Measurements from ENCODE around the gene SPTBN1.

The SPTBN1 gene

DNA sequence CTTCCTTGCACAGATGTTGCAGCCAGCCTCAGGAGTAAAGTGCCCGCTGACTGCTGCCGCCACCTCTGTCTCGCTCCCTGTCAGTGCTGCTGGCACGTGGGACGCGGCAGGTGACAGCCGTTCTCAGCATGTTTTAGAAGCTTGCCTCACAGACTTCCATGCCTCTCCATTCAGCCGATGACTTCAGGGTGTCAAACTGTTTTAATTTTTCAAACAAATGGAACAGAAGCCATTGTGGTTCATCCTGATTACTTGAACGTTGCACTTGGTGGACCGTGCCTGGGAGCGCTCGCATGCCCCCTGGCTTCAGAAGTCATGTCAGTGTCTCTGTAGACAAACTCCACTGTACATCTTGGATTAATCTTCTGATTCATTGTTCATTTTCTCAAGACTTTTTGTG is 204.6 kb downstream of the SPTBN1 start:
- no peak for DNase-seq

DNA sequence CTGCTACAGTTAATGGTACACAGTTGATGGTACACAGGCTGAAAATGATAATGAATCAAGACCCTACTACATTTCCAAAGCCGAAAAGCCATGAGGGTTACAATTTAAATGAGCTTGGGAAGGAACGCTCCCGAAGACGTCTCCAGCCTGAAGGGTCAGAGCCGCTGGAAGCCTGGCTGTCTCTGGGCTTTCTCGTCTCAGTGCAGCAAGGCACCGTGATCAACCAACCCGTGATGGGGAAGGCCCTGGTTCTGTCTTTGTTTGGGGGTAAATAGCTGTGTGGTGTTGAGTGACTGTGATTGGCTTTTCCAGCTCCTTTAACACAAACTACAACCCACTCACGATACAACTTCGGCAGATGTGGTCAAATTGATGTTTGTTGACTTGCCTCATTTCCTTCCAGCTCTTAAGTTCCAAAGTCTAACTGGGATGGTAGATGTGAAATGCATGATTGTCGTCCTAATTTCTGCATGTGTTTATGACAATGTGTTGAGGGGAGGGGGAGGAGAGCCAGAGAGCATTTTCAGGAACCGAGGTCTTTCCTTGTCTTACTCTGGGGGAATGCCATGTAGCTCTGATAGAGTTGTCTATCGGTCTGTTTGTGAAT is 207.4 kb downstream of the SPTBN1 start:
- no peak for DNase-seq

DNA sequence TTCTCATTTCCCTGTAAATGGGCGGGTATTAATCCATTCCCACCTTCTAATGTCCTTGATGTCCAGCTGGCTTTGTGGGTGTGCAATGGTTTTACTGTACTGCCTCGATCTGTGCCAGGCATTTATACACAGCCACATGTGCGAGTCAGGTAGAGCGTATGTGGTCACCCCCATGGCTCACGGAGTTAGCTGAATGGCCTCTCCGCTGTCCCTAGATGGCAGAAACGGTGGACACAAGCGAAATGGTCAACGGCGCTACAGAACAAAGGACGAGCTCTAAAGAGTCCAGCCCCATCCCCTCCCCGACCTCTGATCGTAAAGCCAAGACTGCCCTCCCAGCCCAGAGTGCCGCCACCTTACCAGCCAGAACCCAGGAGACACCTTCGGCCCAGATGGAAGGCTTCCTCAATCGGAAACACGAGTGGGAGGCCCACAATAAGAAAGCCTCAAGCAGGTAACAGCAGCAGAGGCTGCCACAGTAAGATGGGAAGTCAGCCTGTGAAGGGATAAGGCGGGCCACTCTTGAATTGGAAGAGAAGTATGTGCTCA is 208.2 kb downstream of the SPTBN1 start:
- no peak for DNase-seq

DNA sequence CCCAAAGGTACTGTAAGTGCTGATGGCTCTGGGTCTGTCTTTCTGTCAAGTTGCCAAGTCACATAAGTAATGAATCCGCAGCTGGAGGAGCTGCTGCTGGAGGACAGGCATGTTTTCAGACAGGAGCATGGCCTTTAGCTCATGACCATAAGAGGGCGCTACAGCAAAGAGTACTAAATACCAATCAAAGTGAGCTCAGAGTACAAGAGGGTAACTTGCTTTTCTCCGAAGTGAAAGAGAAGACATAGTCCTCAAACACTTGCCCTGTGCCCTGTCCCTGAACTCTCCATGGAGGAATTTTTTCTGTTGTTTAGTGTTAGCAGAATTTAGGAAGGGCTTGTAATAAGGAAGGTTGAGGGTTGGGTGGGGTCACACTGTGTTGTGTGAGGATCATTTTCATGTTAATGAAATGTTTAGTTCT is 209.3 kb downstream of the SPTBN1 start:
- peak; percentile 72 for DNase-seq

DNA sequence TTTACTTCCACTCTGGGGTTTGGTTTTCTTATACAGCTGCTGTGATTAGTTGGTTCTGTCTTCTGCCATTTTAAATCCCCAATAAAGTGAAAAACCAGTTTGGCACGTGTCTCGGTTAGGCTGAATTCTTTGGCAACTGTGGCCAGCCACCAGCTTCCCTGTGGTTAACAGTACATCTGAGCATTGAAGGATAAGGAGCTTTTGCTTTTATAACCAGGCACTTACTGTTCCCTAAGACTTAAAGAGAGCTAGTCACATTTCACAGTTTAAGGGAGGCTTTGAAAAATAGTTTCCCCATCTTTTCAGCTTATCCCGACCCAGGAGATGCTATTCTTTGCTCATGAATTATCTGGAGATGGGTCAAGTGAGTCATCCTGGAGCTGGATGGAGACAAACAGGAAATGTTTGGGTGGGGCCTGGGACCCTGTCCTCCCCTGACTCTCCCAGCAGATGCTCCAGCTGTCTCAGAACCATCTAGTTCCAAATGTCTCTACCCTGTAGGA is 210.1 kb downstream of the SPTBN1 start:
- no peak for DNase-seq

DNA sequence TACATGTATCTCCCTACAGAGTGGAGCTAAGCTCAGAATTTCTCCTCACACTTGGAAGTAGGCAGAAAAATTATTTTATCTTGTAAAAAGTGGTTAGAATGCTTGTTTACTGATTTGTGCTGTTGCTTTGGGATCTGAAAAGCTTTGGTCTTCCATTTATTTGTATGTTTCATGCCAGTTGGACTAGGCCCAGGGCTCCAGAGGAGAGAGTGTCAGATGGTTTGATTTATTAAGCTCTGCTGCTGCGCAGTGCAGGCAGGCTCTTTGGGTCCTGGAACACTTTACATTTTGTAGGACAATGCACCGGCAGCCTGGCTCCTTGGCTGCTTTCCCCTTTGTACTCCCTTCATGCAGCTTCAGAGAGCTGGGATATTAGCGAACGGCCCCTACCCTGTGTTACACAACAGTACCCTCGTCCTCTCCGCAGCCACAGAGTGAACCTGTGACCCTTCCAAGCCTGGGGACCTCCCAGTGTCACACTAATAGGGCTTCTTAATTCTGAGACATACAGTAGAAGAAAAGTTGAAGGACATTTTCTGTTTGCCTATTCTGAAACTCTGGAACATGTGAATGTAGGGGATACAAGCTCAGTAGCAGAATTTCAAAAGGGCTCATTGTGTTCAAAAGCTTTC is 210.6 kb downstream of the SPTBN1 start:
- DNase-seq: no peak

DNA sequence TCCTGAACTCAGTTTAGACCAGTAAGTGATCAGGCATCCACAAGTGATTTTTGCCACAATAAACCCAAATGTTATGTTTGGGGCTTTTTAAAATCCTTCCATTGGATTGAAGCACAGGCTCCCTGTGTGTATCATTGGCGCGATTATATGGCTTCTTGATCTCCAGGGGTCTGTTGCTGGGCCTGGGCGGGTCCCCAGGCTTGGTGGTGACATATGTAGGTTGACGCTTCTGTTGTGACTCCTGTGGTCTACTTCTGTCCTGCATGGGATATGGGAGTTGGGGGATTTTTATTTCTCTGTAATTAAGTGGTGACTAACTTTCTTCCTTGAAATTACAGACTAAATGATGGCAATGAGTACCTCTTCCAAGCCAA is 211.1 kb downstream of the SPTBN1 start:
- no peak for DNase-seq

DNA sequence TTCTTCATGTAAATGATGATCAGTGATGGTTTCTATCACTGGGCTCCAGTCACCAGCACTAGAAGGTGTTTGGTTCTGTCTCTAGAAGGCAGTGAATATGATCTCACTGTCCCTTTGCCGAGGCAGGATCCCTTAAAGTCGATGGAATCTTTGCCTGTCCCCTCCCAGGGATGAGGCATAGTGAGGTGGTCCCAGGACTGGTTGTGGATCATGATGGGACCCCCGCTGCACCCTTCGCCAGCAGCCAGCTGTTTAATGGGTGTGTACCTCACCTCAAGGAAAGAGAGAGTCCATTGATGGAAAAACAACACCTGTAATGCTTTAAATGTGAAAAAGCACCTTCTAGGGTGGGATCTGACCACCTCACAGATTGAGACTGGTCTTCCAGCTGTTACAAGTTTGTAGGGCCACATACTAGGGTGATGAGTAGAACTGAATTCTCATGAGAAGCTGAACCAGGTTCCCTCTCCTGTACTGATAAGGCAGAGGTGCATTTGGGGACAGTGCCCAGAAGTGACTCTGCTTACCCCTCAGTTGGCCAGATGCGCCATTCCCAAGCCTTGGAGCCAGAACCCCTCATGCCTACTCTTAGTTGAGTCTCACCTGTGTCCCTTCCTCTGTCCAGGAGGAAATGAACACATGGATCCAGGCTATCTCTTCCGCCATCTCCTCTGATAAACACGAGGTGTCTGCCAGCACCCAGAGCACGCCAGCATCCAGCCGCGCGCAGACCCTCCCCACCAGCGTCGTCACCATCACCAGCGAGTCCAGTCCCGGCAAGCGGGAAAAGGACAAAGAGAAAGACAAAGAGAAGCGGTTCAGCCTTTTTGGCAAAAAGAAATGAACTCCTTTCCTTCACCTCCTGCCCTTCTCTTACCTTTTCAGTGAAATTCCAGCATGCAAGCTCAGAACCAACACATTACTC is 211.9 kb downstream of the SPTBN1 start:
- no peak for DNase-seq

DNA sequence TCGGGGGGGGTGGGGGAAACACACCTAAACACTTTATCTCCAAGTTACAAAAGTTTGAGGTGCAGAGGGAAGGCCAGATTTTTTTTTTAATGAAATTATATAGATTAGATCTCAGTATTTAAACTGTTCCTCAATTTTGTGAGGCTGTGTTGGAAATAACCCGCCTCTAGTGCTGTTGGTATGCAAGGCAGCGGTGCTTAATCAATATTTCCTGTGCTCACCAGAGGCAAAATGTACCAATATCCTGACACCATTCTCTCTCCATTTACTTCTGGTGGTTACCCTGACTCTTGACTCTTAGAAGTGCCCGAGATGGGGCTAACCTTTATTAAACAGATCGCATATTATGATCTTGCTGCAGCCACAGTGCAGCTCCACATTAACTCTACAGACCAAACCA is 212.6 kb downstream of the SPTBN1 start:
- DNase-seq: no peak

DNA sequence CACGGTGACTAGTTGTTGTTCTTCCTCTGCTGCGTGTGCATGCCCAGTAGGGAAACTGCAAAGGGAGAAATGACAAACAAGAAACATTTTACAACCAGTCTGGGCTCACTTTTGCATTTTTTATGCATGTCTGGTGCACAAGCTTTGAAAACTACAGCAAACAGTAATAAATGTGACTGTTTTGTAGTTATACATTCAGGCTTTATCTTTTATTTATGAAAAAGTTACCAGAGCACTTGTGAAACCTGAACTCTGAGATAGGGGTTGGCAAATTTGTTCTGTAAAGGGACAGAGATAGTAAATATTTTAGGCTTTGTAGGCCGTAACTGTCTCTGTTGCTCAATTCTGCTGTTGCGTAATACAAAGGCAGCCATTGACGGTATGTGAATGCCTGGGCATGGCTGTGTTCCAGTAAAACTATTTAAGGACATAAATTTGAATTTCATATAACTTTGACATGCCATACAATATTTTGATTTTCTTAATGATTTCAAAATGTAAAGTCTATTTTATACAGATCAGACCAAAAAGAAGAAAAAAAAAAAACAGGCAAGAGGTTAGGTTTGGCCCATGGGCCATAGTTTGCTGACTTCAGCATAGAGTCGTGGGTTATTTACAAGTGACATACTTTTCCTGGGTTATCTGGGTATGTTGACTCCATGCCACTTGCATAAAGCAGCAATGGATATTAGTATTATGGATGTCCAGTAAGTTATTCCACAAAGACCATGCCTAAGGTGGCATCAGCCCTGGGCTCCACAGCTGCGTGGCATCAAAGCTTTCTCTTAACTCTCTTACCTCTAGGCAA is 213.8 kb downstream of the SPTBN1 start:
- DNase-seq: no peak

DNA sequence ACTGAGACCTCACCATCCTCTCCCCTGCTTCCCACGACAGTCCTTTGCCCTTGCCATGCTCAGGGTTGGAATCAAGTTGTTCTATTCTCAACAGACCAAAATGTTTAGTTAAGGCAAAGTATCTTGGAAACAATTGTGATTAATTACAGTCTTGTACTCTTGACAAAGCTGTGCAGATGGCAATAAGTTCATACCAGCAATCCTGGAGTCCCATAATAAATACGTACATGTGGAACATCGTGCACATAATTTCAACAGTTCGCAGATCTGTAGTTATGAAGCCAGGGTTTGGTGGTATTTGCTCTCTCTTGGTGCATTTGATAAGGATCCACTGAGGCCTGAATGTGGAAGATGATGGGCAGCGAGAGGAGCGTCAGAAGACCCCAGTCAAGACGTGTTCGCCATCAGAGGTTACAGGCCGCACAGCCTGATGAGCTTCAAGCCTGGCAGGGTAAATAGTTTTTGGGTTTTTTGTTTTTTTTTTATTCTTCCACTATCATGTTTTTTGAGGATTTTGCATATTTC is 214.4 kb downstream of the SPTBN1 start:
- DNase-seq: no peak

DNA sequence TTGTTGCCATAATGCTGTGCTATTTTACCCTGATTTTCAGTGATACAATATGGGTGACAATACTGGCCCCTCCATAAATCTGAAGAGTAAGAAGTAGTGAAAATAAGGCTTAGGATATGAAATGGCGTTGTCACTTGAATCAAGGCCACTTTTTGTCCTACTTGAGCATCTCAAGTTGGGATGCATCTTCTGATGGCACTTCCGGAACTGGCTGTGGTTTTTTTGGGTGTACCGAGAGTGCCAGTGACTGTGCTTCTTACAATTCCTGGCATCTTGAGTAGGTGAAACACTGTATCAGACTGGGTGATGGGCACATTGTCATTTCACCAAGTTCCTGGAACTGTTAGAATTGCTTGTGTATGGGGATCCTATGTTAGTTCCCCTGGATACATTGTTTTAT is 214.9 kb downstream of the SPTBN1 start:
- no peak for DNase-seq

DNA sequence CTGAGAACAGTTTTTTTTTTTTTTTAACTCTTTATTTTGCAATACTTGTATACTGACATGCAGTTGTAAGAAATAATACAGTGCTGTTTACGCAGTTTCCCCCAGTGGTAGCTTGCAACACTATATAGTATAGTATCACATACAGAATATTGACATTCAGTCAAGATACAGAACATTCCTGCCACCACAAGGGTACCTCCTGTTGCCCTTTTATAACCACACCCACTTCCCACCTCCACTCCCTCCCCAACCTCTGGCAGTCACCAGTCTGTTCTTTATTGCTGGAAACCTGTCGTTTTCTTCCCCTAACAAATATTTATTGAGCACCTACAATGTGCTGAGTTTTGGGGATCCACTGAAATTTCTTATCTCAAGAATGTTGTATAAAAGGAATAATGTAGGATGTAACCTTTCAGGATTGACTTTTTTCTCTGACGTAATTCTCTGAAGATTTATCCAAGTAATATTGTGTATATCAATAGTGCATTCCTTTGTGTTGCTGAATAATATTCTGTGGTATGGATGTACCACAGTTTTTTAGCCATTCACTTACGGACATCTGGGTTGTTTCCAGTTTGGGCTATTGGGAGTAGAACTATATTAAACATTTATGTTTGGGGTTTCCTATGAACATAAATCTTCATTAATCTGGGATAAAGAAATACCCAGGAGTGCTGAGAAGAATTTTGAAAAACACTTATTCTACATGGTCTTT is 215.9 kb downstream of the SPTBN1 start:
- DNase-seq: no peak

DNA sequence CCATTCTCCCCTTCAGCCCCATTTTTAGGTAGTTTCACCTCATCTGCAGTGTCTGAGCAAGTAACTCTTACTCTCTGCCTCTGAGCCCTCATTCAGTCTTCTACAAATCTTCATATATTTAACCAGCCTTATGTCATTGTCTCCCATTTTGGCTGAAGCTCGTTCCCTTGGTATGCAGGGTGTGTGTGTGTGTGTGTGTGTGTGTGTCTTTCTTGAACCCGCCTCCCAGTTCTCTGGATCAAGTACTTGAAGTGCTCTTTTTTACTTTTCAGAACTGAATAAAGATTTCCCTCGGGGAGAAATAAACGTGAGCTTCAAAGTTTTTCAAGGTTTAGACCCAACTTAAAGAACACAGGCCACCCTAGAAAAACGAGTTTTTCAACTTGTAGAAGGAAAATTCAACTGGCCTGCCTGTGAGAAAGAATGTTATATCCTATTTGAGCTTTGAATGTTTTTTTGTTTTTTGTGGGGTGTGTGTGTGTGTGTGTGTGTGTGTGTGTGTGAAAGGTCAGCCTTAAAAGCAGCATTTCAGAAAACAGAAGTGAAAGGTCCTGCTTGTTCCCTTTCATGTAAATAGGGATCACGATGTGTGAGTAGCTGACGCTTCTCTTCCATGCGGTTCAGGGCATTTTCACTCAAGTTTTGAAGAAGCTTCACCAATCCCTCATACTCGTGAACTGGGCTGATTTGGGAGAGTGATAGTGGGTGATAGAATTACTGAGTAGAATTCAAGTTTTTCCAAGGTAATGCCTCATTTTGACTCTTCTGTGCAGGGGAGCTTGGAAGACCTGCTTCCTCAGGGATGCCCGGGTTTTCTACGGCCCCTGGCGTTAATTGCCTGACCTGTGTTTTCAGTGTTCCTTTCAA is 216.7 kb downstream of the SPTBN1 start:
- DNase-seq: no peak

DNA sequence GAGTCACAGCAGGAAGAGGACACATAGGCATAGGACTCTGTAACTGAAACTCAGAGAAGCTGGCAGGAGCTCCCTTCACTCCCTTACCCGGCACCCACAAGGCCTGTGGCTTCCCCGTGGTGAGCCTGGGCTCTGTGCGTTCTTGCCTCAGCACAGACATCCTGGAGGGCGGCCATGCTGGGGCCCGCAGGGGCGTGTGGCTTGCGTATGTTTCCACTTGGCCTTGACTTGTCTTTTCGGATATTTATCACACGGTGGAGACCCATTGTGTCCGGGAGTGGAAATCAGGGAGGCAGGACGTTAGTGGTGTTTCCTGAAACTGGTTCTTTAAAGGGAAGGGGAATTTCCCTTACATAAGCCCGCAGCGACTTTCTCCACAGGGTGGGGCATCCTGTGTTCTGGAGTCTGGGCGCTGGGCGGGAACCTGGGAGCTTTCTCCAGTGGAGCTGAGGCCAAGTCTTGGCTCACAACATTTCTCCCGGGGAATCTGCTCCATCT is 217.4 kb downstream of the SPTBN1 start:
- DNase-seq: peak; percentile 67

DNA sequence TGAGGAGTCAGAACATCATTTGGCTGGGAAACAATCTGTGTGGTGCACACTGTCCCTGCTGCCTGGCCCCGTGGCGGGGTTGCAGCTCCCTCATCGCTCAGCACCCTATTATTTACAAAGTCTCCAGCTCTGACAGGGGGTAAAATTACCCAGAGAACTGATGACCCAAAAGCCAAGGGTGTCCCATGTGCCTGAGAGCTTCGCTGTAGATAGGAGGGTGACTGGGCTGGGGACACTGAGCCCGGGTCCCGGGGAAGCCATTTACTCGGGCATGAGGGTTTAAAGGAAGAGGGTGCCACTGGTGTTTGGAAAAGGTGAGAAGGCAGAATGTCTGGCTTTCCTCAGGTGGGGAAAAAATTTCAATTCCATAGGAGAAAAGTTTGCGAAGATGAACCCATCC is 219.2 kb downstream of the SPTBN1 start:
- no peak for DNase-seq

DNA sequence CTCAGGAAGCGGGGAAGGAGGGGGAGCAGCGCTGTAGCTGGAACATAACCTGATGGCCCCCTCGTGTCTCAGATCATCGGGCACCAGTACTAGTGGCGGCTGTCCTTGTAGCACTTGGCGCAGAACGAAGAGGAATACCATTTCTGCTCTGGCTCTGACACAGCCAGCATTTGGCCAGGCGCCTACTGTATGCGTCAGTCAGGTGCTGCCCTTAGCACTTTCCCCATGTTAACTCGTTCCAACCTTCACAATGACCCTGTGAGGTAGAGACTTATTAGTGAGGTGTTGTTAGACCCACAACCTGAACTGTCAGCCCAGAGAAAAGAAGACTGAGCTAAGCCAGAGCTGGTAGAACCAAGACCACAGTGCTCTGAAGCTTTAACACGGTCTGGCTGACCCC is 219.6 kb downstream of the SPTBN1 start:
- no peak for DNase-seq

DNA sequence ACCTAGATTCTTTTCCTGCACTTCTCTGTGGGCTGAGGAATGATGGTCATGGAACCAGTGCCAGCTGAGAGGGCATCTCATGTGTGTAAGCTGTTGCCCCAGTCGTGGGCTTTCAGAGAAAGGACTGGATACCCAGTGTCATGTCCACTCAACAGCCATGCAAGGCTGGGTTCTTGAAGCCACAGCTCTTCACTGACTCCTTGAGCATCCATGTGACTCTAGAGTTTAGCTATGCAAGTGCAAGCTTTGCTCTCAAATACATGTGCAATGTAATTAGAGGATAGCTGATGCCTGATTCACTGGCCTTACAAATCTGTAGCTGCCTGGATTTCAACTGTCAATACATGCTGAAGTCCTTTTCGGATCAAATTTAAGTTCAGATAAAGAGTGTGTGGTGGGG is 220.5 kb downstream of the SPTBN1 start:
- no peak for DNase-seq

DNA sequence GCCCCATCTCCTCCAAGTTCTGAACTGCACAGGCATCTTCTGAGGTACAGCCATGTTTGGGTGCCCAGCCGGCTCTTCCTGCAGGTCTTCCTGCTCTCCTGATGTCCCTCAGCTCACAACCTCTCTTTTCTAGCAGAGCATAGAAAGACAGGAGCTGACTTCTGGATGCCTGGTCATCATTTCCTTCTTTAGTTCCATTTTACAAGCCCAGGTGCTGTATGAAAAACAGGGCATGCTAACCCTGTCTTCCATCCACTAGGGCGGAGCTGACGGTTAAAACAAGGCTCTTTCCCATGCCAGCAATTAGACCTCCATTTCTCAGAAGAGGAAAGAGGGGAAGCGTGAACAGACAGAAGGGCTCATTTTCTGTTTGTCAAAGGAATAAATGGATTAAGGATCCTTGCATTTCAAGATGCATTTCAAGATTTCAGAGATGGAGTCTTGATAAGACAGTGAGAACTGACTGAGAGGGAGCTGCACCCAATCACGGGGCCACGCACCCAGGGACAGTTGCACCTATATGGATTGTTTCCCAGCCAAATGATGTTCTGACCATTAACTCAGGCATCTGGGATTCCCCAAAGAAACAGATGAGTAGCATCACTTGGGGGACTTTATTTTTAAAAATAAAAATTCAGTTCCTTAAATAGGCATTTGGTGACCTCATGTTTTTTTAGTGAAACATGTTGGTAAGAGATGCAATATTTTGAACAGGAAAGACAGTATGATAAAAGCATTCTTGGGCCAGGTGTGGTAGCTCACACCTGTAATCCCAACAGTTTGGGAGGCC is 221.5 kb downstream of the SPTBN1 start:
- DNase-seq: no peak

DNA sequence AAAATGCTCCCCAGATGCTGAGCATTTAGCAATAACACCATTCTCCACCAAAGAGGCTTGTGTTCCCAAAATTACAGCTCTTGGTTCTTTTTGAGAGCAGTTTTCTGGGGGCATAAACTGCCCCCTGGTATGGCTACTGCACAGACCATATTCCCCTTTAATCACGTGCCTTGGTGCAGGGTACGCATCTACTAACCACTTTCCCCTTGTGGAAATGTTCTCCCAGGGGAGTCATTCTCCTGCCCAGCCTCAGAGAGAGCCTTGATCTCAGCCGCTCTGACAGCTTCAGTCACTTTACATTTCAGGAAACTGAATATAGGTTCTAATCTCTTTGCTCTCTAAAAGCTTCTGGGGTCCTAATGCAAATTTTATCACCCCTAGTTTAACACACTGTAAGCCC is 222.6 kb downstream of the SPTBN1 start:
- no peak for DNase-seq
